WI38 (cell line): Measurements from ENCODE around the gene SLC18B1.

Source experiments
- H3K4me3 ChIP-seq: 2 replicates; pipeline ENCODE4 v1.5.1; 2011; ENCODE audit warnings: low read depth, mild to moderate bottlenecking, control low read depth, low read length
- CTCF ChIP-seq: IDR thresholded peaks from 2 replicates; pipeline ENCODE4 v1.5.1; 2012; ENCODE audit warnings: low read depth, mild to moderate bottlenecking, control low read depth, low read length

SLC18B1 gene

GRCh38 chr6:132728616-132729015, 69.8 kb downstream of the SLC18B1 start:
- TF ChIP-seq CTCF = no peak
- no peak overlapping the region for H3K4me3 ChIP-seq

GRCh38 chr6:132726608-132726975, 71.8 kb downstream of the SLC18B1 start:
- no peak for TF ChIP-seq CTCF
- no peak overlapping the region for H3K4me3 ChIP-seq

GRCh38 chr6:132725947-132726607, 72.4 kb downstream of the SLC18B1 start:
- no peak overlapping the region for H3K4me3 ChIP-seq
- TF ChIP-seq CTCF = no peak

GRCh38 chr6:132725471-132725870, 73.0 kb downstream of the SLC18B1 start:
- no peak for TF ChIP-seq CTCF
- H3K4me3 ChIP-seq = no peak overlapping the region

- no peak overlapping the region for H3K4me3 ChIP-seq
- no peak for TF ChIP-seq CTCF
Measured at GRCh38 chr6:132719736-132720448, 78.5 kb downstream of the SLC18B1 start.
